HCT116 (cell line): ENCODE data around the gene PLD5. TPM values are rescaled to one million over a fixed set of nuclear protein-coding genes. Genes with fewer than 3 reads are reported as not detected.

Experiments used
- ATAC-seq: fragments of 200-7000 bp; cut with Tn5 transposase; 2 replicates; pipeline ENCODE4 v1.9.1; 2020; ENCODE audit warnings: mild to moderate bottlenecking, moderate library complexity
- BruUV-seq: library from RNA; stranded (reverse); fragments of 400-500 nt; replicated peaks from 2 replicates; lab custom pipeline; 2021; lab: Mats Ljungman, UMichigan
- CTCF ChIA-PET: fragments of 300-600 bp; sonication (Branson Sonifier 250); formaldehyde crosslinking; loops from one replicate; lab custom pipeline; 2021; ENCODE audit warnings: antibody characterized with exemption; lab: Charles Lee
- POLR2A ChIA-PET: fragments of 300-600, 350-600 bp; sonication (Branson Sonifier 250); formaldehyde crosslinking; loops from one replicate; lab custom pipeline; 2021; ENCODE audit warnings: antibody characterized with exemption; lab: Charles Lee
- RAD21 ChIA-PET, 2 experiments: fragments of 300-600 bp; sonication (Branson Sonifier 250); formaldehyde crosslinking; loops; one replicate each; lab custom pipeline; 2023; ENCODE audit warnings: low total read pairs in 2 of 2; ENCODE audit not compliant: uncharacterized antibody in 2 of 2, unreplicated experiment in 2 of 2, low non-redundant PET in 1 of 2; lab: Charles Lee
- DNase-seq: peaks from one replicate; pipeline ENCODE4 v3.0.0-alpha.2; 2010; ENCODE audit warnings: low read depth, low spot score
- H2AFZ ChIP-seq: fragments of 200-600 bp; shearing (Covaris generic), sonication (generic); 2 replicates; pipeline ENCODE4 v1.6.1; 2017; ENCODE audit warnings: low read depth, mixed run types, mixed read lengths, antibody characterized with exemption, low read length; ENCODE audit not compliant: poor library complexity, severe bottlenecking
- H3K27ac ChIP-seq: 2 replicates; pipeline ENCODE4 v1.5.1; 2012; ENCODE audit warnings: low read depth, low read length
- H3K27me3 ChIP-seq: fragments of 200-600 bp; sonication (generic); 2 replicates; pipeline ENCODE4 v1.6.1; 2016; ENCODE audit warnings: mixed run types, low read length, mixed read lengths; ENCODE audit not compliant: insufficient read depth
- H3K36me3 ChIP-seq, 2 experiments: fragments of 200-500 bp in 1 of 2; fragments of 200-600 bp in 1 of 2; sonication (Bioruptor generic) in 1 of 2; sonication (generic) in 1 of 2; 2 replicates each; pipeline versions ENCODE4 v1.5.1 to v1.6.1; 2014 to 2016; ENCODE audit warnings: low read length in 2 of 2, inconsistent platforms in 1 of 2, mixed read lengths in 1 of 2, mixed run types in 1 of 2; ENCODE audit not compliant: insufficient read depth in 2 of 2, control insufficient read depth in 1 of 2
- H3K4me1 ChIP-seq, 2 experiments: fragments of 200-600 bp in 1 of 2; sonication (generic) in 1 of 2; 2 replicates each; pipeline versions ENCODE4 v1.5.1 to v1.6.1; 2012 to 2017; ENCODE audit warnings: low read length in 2 of 2, inconsistent platforms in 1 of 2, mild to moderate bottlenecking in 1 of 2, mixed read lengths in 1 of 2, mixed run types in 1 of 2, moderate library complexity in 1 of 2; ENCODE audit not compliant: insufficient read depth in 2 of 2, control insufficient read depth in 1 of 2
- H3K4me2 ChIP-seq: fragments of 200-600 bp; sonication (generic); 2 replicates; pipeline ENCODE4 v1.6.1; 2017; ENCODE audit warnings: mixed run types, low read length, mixed read lengths
- H3K4me3 ChIP-seq, 2 experiments: fragments of 200-600 bp in 1 of 2; sonication (generic) in 1 of 2; replicated peaks in 1 of 2; 2 replicates each; pipeline ENCODE4 v1.5.1; 2011 to 2016; ENCODE audit warnings: low read length in 2 of 2, control low read depth in 1 of 2, low read depth in 1 of 2, mild to moderate bottlenecking in 1 of 2, mixed read lengths in 1 of 2, mixed run types in 1 of 2
- H3K79me2 ChIP-seq: fragments of 200-600 bp; sonication (generic); 2 replicates; pipeline ENCODE4 v1.6.1; 2017; ENCODE audit warnings: mild to moderate bottlenecking, mixed run types, low read length, moderate library complexity, mixed read lengths; ENCODE audit not compliant: insufficient read depth
- H3K9ac ChIP-seq: fragments of 200-600 bp; sonication (generic); 2 replicates; pipeline ENCODE4 v1.6.1; 2016; ENCODE audit warnings: low read length, mixed read lengths
- H3K9me2 ChIP-seq: fragments of 200-600 bp; sonication (generic), shearing (Covaris generic); 2 replicates; pipeline ENCODE4 v1.6.1; 2017; ENCODE audit warnings: mixed run types, mild to moderate bottlenecking, moderate library complexity; ENCODE audit not compliant: insufficient read depth
- H3K9me3 ChIP-seq, 2 experiments: fragments of 200-500 bp in 1 of 2; fragments of 200-600 bp in 1 of 2; sonication (Bioruptor generic) in 1 of 2; sonication (generic) in 1 of 2; 2 replicates each; pipeline ENCODE4 v1.6.1; 2014 to 2017; ENCODE audit warnings: low read length in 2 of 2, mixed read lengths in 2 of 2, inconsistent platforms in 1 of 2, low read depth in 1 of 2, mild to moderate bottlenecking in 1 of 2, mixed run types in 1 of 2, moderate library complexity in 1 of 2; ENCODE audit not compliant: control insufficient read depth in 1 of 2, insufficient read depth in 1 of 2
- H4K20me1 ChIP-seq: fragments of 200-600 bp; sonication (generic), shearing (Covaris generic); 2 replicates; pipeline ENCODE4 v1.6.1; 2017; ENCODE audit warnings: mixed run types, mild to moderate bottlenecking, moderate library complexity; ENCODE audit not compliant: insufficient read depth
- CEBPB ChIP-seq: IDR thresholded peaks from 2 replicates; pipeline ENCODE4 v1.6.1; 2012; ENCODE audit warnings: low read depth
- EZH2 ChIP-seq: fragments of 200-600 bp; sonication (generic); IDR thresholded peaks from 2 replicates; pipeline ENCODE4 v1.6.1; 2017; ENCODE audit warnings: antibody characterized with exemption, mixed run types
- EZH2phosphoT487 ChIP-seq: fragments of 200-600 bp; IDR thresholded peaks from 2 replicates; pipeline ENCODE4 v1.6.1; 2018; ENCODE audit warnings: antibody characterized with exemption, borderline replicate concordance
- FOSL1 ChIP-seq: IDR thresholded peaks from 2 replicates; pipeline ENCODE4 v1.6.1; 2012; ENCODE audit warnings: low read depth
- POLR2A ChIP-seq: IDR thresholded peaks from 2 replicates; pipeline ENCODE4 v1.7.0; 2011; ENCODE audit warnings: borderline replicate concordance; ENCODE audit not compliant: insufficient read depth, insufficient read length; ENCODE audit errors: extremely low read depth
- POLR2AphosphoS5 ChIP-seq: IDR thresholded peaks from 2 replicates; pipeline ENCODE4 v1.6.1; 2011; ENCODE audit warnings: mild to moderate bottlenecking, low read depth, low read length, moderate library complexity
- RAD21 ChIP-seq: IDR thresholded peaks from 2 replicates; pipeline ENCODE4 v1.6.1; 2012; ENCODE audit warnings: low read depth, mild to moderate bottlenecking
- SIN3A ChIP-seq: IDR thresholded peaks from 2 replicates; pipeline ENCODE4 v1.6.1; 2012; ENCODE audit warnings: low read depth
- SP1 ChIP-seq: IDR thresholded peaks from 2 replicates; pipeline ENCODE4 v1.6.1; 2012; ENCODE audit warnings: low read depth
- SRF ChIP-seq: IDR thresholded peaks from 2 replicates; pipeline ENCODE4 v1.6.1; 2012; ENCODE audit warnings: low read depth
- TCF7L2 ChIP-seq: IDR thresholded peaks from 2 replicates; pipeline ENCODE4 v1.7.0; 2011; ENCODE audit warnings: borderline replicate concordance, inconsistent platforms; ENCODE audit not compliant: insufficient read depth, insufficient read length; ENCODE audit errors: extremely low read depth
- YY1 ChIP-seq: IDR thresholded peaks from 2 replicates; pipeline ENCODE4 v1.6.1; 2011; ENCODE audit warnings: low read length, low read depth, moderate library complexity, mild to moderate bottlenecking; ENCODE audit not compliant: insufficient replicate concordance; ENCODE audit errors: extremely low read depth
- ZFX ChIP-seq: fragments of 450-650 bp; IDR thresholded peaks from 2 replicates; pipeline ENCODE4 v1.6.1; 2017
- ZNF274 ChIP-seq: fragments of 200-500 bp; sonication (Bioruptor generic); IDR thresholded peaks from 2 replicates; pipeline ENCODE4 v1.6.1; 2014; ENCODE audit warnings: mild to moderate bottlenecking, low read depth, low read length, inconsistent platforms
- intact Hi-C: fragments of 100-400 bp; cut with micrococcal nuclease; formaldehyde crosslinking; loops from 2 replicates; pipeline ENCODE4 v1.10.0; 2022
- total RNA-seq: library from RNA; stranded (reverse); gene quantifications from one replicate; pipeline ENCODE4 v1.2.1, GENCODE V29; 2021; ENCODE audit not compliant: unreplicated experiment
- TF ChIP-seq, protein P1 (sequence below): IDR thresholded peaks from 2 replicates; pipeline ENCODE4 v1.6.1; 2012
- TF ChIP-seq, protein P2 (sequence below): IDR thresholded peaks from 2 replicates; pipeline ENCODE4 v1.6.1; 2012; ENCODE audit warnings: low read depth
- TF ChIP-seq, protein P3 (sequence below), 3 experiments: fragments of 200-600 bp in 1 of 3; sonication (generic) in 1 of 3; IDR thresholded peaks in 2 of 3; conservative IDR thresholded peaks in 1 of 3; 2 replicates each; pipeline ENCODE4 v1.5.1; 2012 to 2017; ENCODE audit warnings: low read depth in 2 of 3, low read length in 2 of 3, antibody characterized with exemption in 1 of 3, borderline replicate concordance in 1 of 3, control low read depth in 1 of 3, mild to moderate bottlenecking in 1 of 3, mixed read lengths in 1 of 3, mixed run types in 1 of 3, moderate library complexity in 1 of 3; ENCODE audit not compliant: insufficient read depth in 1 of 3

The PLD5 gene
- total RNA-seq, 1 experiment from 2014 or later, result not detected

DNA sequence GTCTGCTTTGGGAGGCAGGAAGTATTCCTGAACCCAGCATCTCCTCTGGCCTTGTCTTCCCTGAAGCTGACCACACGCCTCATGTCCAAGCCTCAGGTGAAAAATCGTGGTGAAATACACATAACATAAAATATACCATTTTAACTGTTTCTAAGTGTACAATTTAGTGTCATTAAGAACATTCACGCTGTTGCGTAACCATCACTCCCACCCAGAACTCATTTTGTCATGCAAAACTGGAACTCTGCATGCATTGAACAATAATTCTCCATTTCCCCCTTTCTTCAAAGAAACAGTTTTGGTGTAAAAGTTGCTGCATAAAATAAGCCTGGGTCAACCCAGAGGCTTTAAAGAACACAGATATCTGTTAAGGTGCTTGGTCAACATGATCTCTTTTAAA, 93.5 kb downstream of the PLD5 start:
- no peak overlapping the region for H3K4me2 ChIP-seq
- RAD21 ChIA-PET, result no interaction called here

More for the DNA sequence above, 93.5 kb downstream of the PLD5 start:
- ChIA-PET POLR2A (no interaction called here), CTCF (no interaction called here)
- no peaks in the 10 kb centered on the region for H3K79me2 ChIP-seq
- intact Hi-C loops, result no loop called here
- no peak overlapping the region for H3K4me3 ChIP-seq
- H3K9me3 ChIP-seq, result no peaks in the 10 kb centered on the region
- no peak overlapping the region for H2AFZ ChIP-seq
- BruUV-seq, result no TSS peak
- ATAC-seq (no peak), DNase-seq (no peak)
- no peaks in the 10 kb centered on the region for H4K20me1 ChIP-seq
- no peaks in the 10 kb centered on the region for H3K36me3 ChIP-seq
- H3K9me2 ChIP-seq, result no peaks in the 10 kb centered on the region
- H3K27me3 ChIP-seq, result no peaks in the 10 kb centered on the region
- H3K9ac ChIP-seq, result no peak overlapping the region
- H3K4me1 ChIP-seq, result no peaks in the 10 kb centered on the region
- no peak overlapping the region for H3K27ac ChIP-seq
- TF ChIP-seq, protein P1, sequence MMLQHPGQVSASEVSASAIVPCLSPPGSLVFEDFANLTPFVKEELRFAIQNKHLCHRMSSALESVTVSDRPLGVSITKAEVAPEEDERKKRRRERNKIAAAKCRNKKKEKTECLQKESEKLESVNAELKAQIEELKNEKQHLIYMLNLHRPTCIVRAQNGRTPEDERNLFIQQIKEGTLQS, result no peak
- TF ChIP-seq, protein P2, sequence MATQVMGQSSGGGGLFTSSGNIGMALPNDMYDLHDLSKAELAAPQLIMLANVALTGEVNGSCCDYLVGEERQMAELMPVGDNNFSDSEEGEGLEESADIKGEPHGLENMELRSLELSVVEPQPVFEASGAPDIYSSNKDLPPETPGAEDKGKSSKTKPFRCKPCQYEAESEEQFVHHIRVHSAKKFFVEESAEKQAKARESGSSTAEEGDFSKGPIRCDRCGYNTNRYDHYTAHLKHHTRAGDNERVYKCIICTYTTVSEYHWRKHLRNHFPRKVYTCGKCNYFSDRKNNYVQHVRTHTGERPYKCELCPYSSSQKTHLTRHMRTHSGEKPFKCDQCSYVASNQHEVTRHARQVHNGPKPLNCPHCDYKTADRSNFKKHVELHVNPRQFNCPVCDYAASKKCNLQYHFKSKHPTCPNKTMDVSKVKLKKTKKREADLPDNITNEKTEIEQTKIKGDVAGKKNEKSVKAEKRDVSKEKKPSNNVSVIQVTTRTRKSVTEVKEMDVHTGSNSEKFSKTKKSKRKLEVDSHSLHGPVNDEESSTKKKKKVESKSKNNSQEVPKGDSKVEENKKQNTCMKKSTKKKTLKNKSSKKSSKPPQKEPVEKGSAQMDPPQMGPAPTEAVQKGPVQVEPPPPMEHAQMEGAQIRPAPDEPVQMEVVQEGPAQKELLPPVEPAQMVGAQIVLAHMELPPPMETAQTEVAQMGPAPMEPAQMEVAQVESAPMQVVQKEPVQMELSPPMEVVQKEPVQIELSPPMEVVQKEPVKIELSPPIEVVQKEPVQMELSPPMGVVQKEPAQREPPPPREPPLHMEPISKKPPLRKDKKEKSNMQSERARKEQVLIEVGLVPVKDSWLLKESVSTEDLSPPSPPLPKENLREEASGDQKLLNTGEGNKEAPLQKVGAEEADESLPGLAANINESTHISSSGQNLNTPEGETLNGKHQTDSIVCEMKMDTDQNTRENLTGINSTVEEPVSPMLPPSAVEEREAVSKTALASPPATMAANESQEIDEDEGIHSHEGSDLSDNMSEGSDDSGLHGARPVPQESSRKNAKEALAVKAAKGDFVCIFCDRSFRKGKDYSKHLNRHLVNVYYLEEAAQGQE, result no peak
- TF ChIP-seq POLR2A (no peak), SIN3A (no peak), RAD21 (no peak), ZFX (no peak), FOSL1 (no peak), SRF (no peak), POLR2AphosphoS5 (no peak), EZH2 (no peak), SP1 (no peak), EZH2phosphoT487 (no peak), YY1 (no peak), CEBPB (no peak), ZNF274 (no peak), TCF7L2 (no peak)
- TF ChIP-seq, protein P3, sequence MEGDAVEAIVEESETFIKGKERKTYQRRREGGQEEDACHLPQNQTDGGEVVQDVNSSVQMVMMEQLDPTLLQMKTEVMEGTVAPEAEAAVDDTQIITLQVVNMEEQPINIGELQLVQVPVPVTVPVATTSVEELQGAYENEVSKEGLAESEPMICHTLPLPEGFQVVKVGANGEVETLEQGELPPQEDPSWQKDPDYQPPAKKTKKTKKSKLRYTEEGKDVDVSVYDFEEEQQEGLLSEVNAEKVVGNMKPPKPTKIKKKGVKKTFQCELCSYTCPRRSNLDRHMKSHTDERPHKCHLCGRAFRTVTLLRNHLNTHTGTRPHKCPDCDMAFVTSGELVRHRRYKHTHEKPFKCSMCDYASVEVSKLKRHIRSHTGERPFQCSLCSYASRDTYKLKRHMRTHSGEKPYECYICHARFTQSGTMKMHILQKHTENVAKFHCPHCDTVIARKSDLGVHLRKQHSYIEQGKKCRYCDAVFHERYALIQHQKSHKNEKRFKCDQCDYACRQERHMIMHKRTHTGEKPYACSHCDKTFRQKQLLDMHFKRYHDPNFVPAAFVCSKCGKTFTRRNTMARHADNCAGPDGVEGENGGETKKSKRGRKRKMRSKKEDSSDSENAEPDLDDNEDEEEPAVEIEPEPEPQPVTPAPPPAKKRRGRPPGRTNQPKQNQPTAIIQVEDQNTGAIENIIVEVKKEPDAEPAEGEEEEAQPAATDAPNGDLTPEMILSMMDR (IDR thresholded peaks at IDR 0.05 in 2 of 3, conservative IDR thresholded peaks at IDR 0.05 in 1 of 3; ENCODE audit: borderline replicate concordance in 1 of 3, insufficient read depth in 1 of 3, low read depth in 2 of 3, low read length in 2 of 3), result no peak
